SU-DHL-6 (cell line): ENCODE measurements around the gene MAP2K5.
A peak's percentile ranks its signal among the peaks of the same experiment; 100 is the strongest.

Source experiments
- H2AFZ ChIP-seq: fragments of 200-600 bp; sonication (generic); 2 replicates; pipeline ENCODE4 v1.6.1; 2014; ENCODE audit warnings: low read depth, mild to moderate bottlenecking, moderate library complexity, mixed read lengths, antibody characterized with exemption, low read length; ENCODE audit not compliant: severe bottlenecking
- H3F3A ChIP-seq: fragments of 200-600 bp; shearing (Covaris generic); 2 replicates; pipeline ENCODE4 v1.6.0; 2016; ENCODE audit warnings: antibody characterized with exemption, mild to moderate bottlenecking; ENCODE audit not compliant: insufficient read depth
- H3K27ac ChIP-seq: fragments of 200-600 bp; sonication (generic); 2 replicates; pipeline ENCODE4 v1.5.1; 2016; ENCODE audit warnings: low read depth, mild to moderate bottlenecking, low read length, moderate library complexity, mixed read lengths
- H3K27me3 ChIP-seq: fragments of 200-600 bp; sonication (generic), shearing (Covaris generic); 2 replicates; pipeline ENCODE4 v1.6.0; 2014; ENCODE audit warnings: mild to moderate bottlenecking, low read length
- H3K36me3 ChIP-seq: fragments of 200-600 bp; sonication (generic); 2 replicates; pipeline ENCODE4 v1.6.1; 2014; ENCODE audit warnings: mild to moderate bottlenecking, low read length, mixed read lengths
- H3K4me2 ChIP-seq: fragments of 300-600, 200-600 bp; shearing (Covaris generic), sonication (generic); 2 replicates; pipeline ENCODE4 v1.6.0; 2014; ENCODE audit warnings: low read length, low read depth, mild to moderate bottlenecking; ENCODE audit not compliant: poor library complexity, severe bottlenecking
- H3K4me3 ChIP-seq: fragments of 200-600 bp; sonication (generic); 2 replicates; pipeline ENCODE4 v1.5.1; 2014; ENCODE audit warnings: antibody characterized with exemption, low read length, mild to moderate bottlenecking, mixed read lengths; ENCODE audit not compliant: insufficient read depth, poor library complexity, severe bottlenecking
- H3K79me2 ChIP-seq: fragments of 200-600 bp; sonication (generic); 2 replicates; pipeline ENCODE4 v1.6.1; 2014; ENCODE audit warnings: mild to moderate bottlenecking, low read length, moderate library complexity; ENCODE audit not compliant: insufficient read depth
- H3K9ac ChIP-seq: fragments of 200-600 bp; sonication (generic); 2 replicates; pipeline ENCODE4 v1.7.0; 2014; ENCODE audit warnings: mild to moderate bottlenecking, low read length
- H3K9me2 ChIP-seq: fragments of 200-600 bp; sonication (generic); replicated peaks from 2 replicates; pipeline ENCODE4 v1.6.1; 2014; ENCODE audit warnings: low read length; ENCODE audit not compliant: insufficient read depth
- H3K9me3 ChIP-seq: fragments of 200-600 bp; sonication (generic); 2 replicates; pipeline ENCODE4 v1.6.1; 2014; ENCODE audit warnings: low read length, mixed read lengths; ENCODE audit not compliant: insufficient read depth
- H4K20me1 ChIP-seq: fragments of 200-600 bp; sonication (generic); 2 replicates; pipeline ENCODE4 v1.6.1; 2014; ENCODE audit warnings: low read depth, mild to moderate bottlenecking, antibody characterized with exemption, low read length, moderate library complexity, mixed read lengths
- CTCF ChIP-seq: fragments of 200-600 bp; sonication (generic); IDR thresholded peaks from one replicate; pipeline ENCODE4 v1.5.1; 2017; ENCODE audit warnings: antibody characterized with exemption, mild to moderate bottlenecking, low read length, moderate library complexity; ENCODE audit not compliant: insufficient read depth, poor library complexity, severe bottlenecking
- EZH2phosphoT487 ChIP-seq: fragments of 200-600 bp; sonication (generic), shearing (Covaris generic); conservative IDR thresholded peaks from 2 replicates; pipeline ENCODE4 v1.6.1; 2018; ENCODE audit warnings: mild to moderate bottlenecking, antibody characterized with exemption, low read length, moderate library complexity, mixed read lengths

Gene MAP2K5

GRCh38 chr15:67836134-67836455 is 293.6 kb downstream of the MAP2K5 start:
- Histone ChIP-seq H2AFZ (peak overlapping the region; percentile 87), H3K27me3 (no peaks in the 10 kb centered on the region), H3K9ac (peak overlapping the region; percentile 31), H3K79me2 (no peaks in the 10 kb centered on the region), H3K9me3 (no peaks in the 10 kb centered on the region), H3K4me2 (peak overlapping the region; percentile 63), H3K36me3 (no peaks in the 10 kb centered on the region), H3K27ac (no peak overlapping the region), H3K4me3 (peak overlapping the region; percentile 41), H4K20me1 (no peaks in the 10 kb centered on the region), H3F3A (no peaks in the 10 kb centered on the region), H3K9me2 (no peaks in the 10 kb centered on the region)
- TF ChIP-seq EZH2phosphoT487 (no peak), CTCF (no peak)

- peak overlapping the region; percentile 31 for H3K9ac ChIP-seq
- H3K4me2 ChIP-seq: peak overlapping the region; percentile 63
- H3F3A ChIP-seq: no peaks in the 10 kb centered on the region
- H3K79me2 ChIP-seq: no peaks in the 10 kb centered on the region
- H3K9me3 ChIP-seq: no peaks in the 10 kb centered on the region
- H4K20me1 ChIP-seq: no peaks in the 10 kb centered on the region
- H3K4me3 ChIP-seq: peak overlapping the region; percentile 41
- H3K36me3 ChIP-seq: no peaks in the 10 kb centered on the region
- H2AFZ ChIP-seq: peak overlapping the region; percentile 87
- H3K27ac ChIP-seq: no peak overlapping the region
- TF ChIP-seq CTCF (peak; percentile 89), EZH2phosphoT487 (no peak)
- no peaks in the 10 kb centered on the region for H3K27me3 ChIP-seq
- no peaks in the 10 kb centered on the region for H3K9me2 ChIP-seq
Measured at GRCh38 chr15:67836477-67836876, 294.0 kb downstream of the MAP2K5 start.

- TF ChIP-seq CTCF: no peak
- no peak for TF ChIP-seq EZH2phosphoT487
- H3K4me3 ChIP-seq: no peak overlapping the region
- H3K27me3 ChIP-seq: no peaks in the 10 kb centered on the region
- no peaks in the 10 kb centered on the region for H3K79me2 ChIP-seq
- no peaks in the 10 kb centered on the region for H3F3A ChIP-seq
- H3K9me3 ChIP-seq: no peaks in the 10 kb centered on the region
- H4K20me1 ChIP-seq: no peaks in the 10 kb centered on the region
- H3K9me2 ChIP-seq: no peaks in the 10 kb centered on the region
- no peak overlapping the region for H3K9ac ChIP-seq
- H3K27ac ChIP-seq: no peak overlapping the region
- H2AFZ ChIP-seq: no peak overlapping the region
- no peak overlapping the region for H3K4me2 ChIP-seq
- no peaks in the 10 kb centered on the region for H3K36me3 ChIP-seq
Measured at GRCh38 chr15:67836955-67837354, 294.5 kb downstream of the MAP2K5 start.
